GM12892 (cell line): ENCODE data around the gene RAB30.

ENCODE experiments used
- POLR2A ChIP-seq: IDR thresholded peaks from 2 replicates; pipeline ENCODE4 v1.6.1; 2011; ENCODE audit warnings: low read depth, low read length, control low read depth
- POLR2AphosphoS5 ChIP-seq: IDR thresholded peaks from 2 replicates; pipeline ENCODE4 v1.6.1; 2011; ENCODE audit warnings: low read depth, low read length, control low read depth

GRCh38 chr11:83119216-83119615 is 47.5 kb upstream of the RAB30 start:
- TF ChIP-seq POLR2A (no peak), POLR2AphosphoS5 (no peak)
